Kidney (tissue), 14 donors: ENCODE data around the gene CPLX1. TPM values are rescaled to one million over a fixed set of nuclear protein-coding genes. Genes with fewer than 3 reads are reported as not detected.
"Not testable (repeated sequence)": the region's sequence is repeated elsewhere in the genome, so short reads cannot be mapped to it uniquely, and the experiment has no call there.

Experiments
- DNase-seq, 5 donors: peaks; one replicate each; pipeline ENCODE4 v3.0.0-alpha.2; 2013 to 2020
- FAIRE-seq: peaks from 2 replicates; lab custom pipeline; 2012; peaks lifted over from hg19 to GRCh38; lab: Jason Lieb, UNC
- H3K27ac ChIP-seq, 2 donors: one replicate each; pipeline ENCODE4 v1.7.0; 2013; ENCODE audit warnings: low read depth in 2 of 2, low read length in 2 of 2, inconsistent platforms in 1 of 2
- H3K27me3 ChIP-seq: one replicate; pipeline ENCODE4 v1.7.1; 2013; ENCODE audit warnings: low read length, inconsistent platforms; ENCODE audit not compliant: control insufficient read depth, insufficient read depth
- H3K36me3 ChIP-seq, 3 donors: one replicate each; pipeline versions ENCODE4 v1.7.0 to v1.7.1; 2013; ENCODE audit warnings: low read length in 3 of 3, control low read depth in 1 of 3, inconsistent platforms in 1 of 3; ENCODE audit not compliant: insufficient read depth in 3 of 3, control insufficient read depth in 2 of 3
- H3K4me1 ChIP-seq, 3 donors: one replicate each; pipeline versions ENCODE4 v1.7.0 to v1.7.1; 2013; ENCODE audit warnings: low read length in 3 of 3, inconsistent platforms in 1 of 3, low read depth in 1 of 3; ENCODE audit not compliant: control insufficient read depth in 2 of 3, insufficient read depth in 2 of 3
- H3K4me3 ChIP-seq, 3 donors: one replicate each; pipeline versions ENCODE4 v1.7.0 to v1.8.1; 2013; ENCODE audit warnings: low read length in 3 of 3, control low read depth in 1 of 3, inconsistent platforms in 1 of 3
- H3K9ac ChIP-seq, 3 donors: one replicate each; pipeline versions ENCODE4 v1.7.0 to v1.7.1; 2013; ENCODE audit warnings: low read length in 3 of 3, control low read depth in 1 of 3, inconsistent platforms in 1 of 3
- H3K9me3 ChIP-seq, 3 donors: one replicate each; pipeline versions ENCODE4 v1.7.0 to v1.7.1; 2013; ENCODE audit warnings: low read length in 3 of 3, control low read depth in 1 of 3, inconsistent platforms in 1 of 3; ENCODE audit not compliant: control insufficient read depth in 2 of 3, insufficient read depth in 1 of 3
- intact Hi-C: fragments of 100-400 bp; cut with DNase I; formaldehyde crosslinking; loops from one replicate; pipeline ENCODE4 v1.11.1; 2022
- polyA plus RNA-seq: library from polyadenylated mRNA; stranded (reverse); fragments of 350-450 nt; fragmentation: Illumina TruSeq; extraction: RNeasy Lipid Tissue Mini Kit (QIAGEN cat#74804); gene quantifications from one replicate; pipeline ENCODE4 v1.2.3, GENCODE V29; 2014; ENCODE audit warnings: low read depth, low replicate concordance; ENCODE audit not compliant: insufficient read depth
- total RNA-seq: library from RNA; stranded (reverse); fragmentation: NEBNext Ultra II Directional; extraction: Animal tissue kit (Norgen Biotek cat#: 25700); gene quantifications from one replicate; pipeline ENCODE4 v1.2.1, GENCODE V29; 2021
- TF ChIP-seq, protein P1 (sequence below): IDR thresholded peaks from 3 replicates; pipeline ENCODE4 v1.5.1; 2012; ENCODE audit warnings: mild to moderate bottlenecking, moderate library complexity, borderline replicate concordance; ENCODE audit not compliant: insufficient read depth; ENCODE audit errors: extremely low read depth
- donor health status: control.
- donor health status: control.
- donor health status: control.
- donor health status: control.
- donor health status: control.
- donor health status: DM: yes; HTN: yes; CAD: no.
- donor health status: Normal renal cell carcinoma (clear cell type).

CPLX1 gene
- total and polyA plus RNA-seq, 2 donors from 2014 or later = 3.9 to 10.2 TPM

DNA sequence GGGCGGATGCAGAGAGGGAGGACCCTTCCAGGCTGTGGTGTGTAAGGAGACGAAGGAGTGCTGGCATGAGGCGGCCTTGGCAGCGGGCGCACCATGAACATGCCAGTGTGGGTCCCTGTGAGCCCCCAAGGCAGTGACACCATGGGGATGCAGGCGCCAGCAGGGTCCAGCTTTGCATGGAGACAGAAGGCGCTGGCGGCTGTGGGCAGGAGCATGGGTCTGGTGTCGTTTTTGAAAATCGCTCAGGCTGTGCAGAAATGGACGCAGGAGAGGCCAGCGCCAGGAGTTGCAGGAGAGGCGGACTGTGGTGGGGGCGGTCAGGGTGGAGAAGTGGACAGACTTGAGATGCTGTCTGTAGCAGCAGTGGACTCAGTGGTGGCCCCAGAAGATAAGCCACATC, 64.2 kb downstream of the CPLX1 start:
- no peak for FAIRE-seq

DNA sequence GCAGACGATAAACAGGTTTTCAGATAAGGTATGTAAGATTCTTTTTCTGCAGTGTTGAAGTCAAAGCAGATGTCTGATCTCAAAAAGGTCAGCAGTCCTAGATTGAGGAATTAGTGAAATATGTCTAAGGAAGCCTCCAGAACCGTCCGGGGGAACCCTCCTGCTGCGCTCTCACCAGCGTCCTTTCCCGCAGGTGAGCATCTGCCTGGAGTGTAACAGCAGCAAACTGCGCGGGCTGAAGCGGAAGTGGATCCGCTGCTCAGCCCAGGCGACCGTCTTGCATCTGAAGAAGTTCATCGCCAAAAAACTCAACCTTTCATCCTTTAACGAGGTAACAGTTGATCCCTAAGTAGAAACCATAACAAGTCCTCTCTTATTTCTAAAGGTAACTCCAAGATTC, 64.8 kb downstream of the CPLX1 start:
- no peaks in the 10 kb centered on the region for H3K27me3 ChIP-seq
- no peaks in the 10 kb centered on the region for H3K9me3 ChIP-seq
- H3K9ac ChIP-seq = no peak overlapping the region
- FAIRE-seq (no peak), DNase-seq (peak in 1 of 5 donors; percentile 54)
- intact Hi-C loops = no loop called here
- TF ChIP-seq, protein P1, sequence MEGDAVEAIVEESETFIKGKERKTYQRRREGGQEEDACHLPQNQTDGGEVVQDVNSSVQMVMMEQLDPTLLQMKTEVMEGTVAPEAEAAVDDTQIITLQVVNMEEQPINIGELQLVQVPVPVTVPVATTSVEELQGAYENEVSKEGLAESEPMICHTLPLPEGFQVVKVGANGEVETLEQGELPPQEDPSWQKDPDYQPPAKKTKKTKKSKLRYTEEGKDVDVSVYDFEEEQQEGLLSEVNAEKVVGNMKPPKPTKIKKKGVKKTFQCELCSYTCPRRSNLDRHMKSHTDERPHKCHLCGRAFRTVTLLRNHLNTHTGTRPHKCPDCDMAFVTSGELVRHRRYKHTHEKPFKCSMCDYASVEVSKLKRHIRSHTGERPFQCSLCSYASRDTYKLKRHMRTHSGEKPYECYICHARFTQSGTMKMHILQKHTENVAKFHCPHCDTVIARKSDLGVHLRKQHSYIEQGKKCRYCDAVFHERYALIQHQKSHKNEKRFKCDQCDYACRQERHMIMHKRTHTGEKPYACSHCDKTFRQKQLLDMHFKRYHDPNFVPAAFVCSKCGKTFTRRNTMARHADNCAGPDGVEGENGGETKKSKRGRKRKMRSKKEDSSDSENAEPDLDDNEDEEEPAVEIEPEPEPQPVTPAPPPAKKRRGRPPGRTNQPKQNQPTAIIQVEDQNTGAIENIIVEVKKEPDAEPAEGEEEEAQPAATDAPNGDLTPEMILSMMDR = no peak
- peaks cover 2 to 16% (median 9%) of the 10 kb centered on the region in 3 donors for H3K36me3 ChIP-seq
- no peak overlapping the region for H3K27ac ChIP-seq
- no peaks in the 10 kb centered on the region for H3K4me1 ChIP-seq
- H3K4me3 ChIP-seq = no peak overlapping the region

More for the DNA sequence above, 64.2 kb downstream of the CPLX1 start:
- peak in 1 of 5 donors; percentile 61 for DNase-seq
- Histone ChIP-seq H3K4me3 (no peak overlapping the region), H3K27ac (no peak overlapping the region), H3K36me3 (peaks cover 2 to 16% (median 9%) of the 10 kb centered on the region in 3 donors), H3K4me1 (no peaks in the 10 kb centered on the region), H3K27me3 (no peaks in the 10 kb centered on the region), H3K9ac (no peak overlapping the region), H3K9me3 (no peaks in the 10 kb centered on the region)
- intact Hi-C loops = no loop called here
- TF ChIP-seq, protein P1 = no peak

DNA sequence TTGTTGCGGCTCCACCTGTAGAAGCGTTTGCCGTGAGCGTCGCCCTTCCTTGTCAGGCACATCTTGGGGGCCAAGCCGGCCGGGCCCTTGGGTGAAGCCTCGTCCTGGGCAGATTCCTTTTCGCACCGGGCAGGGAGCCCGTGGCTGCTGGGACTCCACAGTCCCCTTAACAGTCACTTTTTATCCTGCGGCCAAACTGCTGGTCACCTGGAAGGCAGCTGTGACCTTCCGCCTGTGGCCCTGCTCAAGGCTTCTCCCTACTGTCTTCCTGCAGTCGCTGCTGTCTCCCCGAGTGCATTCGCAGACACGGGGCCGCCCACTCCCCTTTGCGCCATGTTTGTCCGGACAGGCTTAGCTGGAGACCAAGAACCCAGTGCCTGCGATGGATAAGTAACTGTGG, 65.3 kb downstream of the CPLX1 start:
- no peak overlapping the region for H3K9ac ChIP-seq
- no peak for FAIRE-seq
- intact Hi-C loops = no loop called here
- H3K27me3 ChIP-seq = no peaks in the 10 kb centered on the region
- no peak overlapping the region for H3K27ac ChIP-seq
- peaks cover 2 to 16% (median 9%) of the 10 kb centered on the region in 3 donors for H3K36me3 ChIP-seq
- no peaks in the 10 kb centered on the region for H3K9me3 ChIP-seq
- peak in 1 of 5 donors; percentile 58 for DNase-seq
- TF ChIP-seq, protein P1 = no peak
- no peaks in the 10 kb centered on the region for H3K4me1 ChIP-seq
- no peak overlapping the region for H3K4me3 ChIP-seq

DNA sequence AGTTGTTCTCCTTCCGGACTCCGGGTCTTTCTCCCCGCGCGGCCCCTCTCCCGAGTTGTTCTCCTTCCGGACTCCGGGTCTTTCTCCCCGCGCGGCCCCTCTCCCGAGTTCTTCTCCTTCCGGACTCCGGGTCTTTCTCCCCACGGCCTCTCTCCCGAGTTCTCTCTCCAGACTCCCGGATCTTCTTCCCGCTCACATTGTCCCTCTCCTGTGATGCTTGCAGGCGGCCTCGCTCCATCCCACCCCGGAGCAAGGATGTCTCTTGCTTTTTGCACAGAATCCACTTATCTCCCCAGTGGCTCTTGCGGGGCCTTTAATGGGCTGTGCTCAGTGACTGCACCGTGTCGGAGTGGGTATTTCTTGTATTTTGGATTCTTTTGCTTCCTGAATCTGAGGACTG, 66.1 kb downstream of the CPLX1 start:
- FAIRE-seq, intact Hi-C loops: not testable (repeated sequence)
- peak in 1 of 5 donors; percentile 27 for DNase-seq

More for the DNA sequence above, 66.1 kb downstream of the CPLX1 start:
- peaks cover 2 to 16% (median 7%) of the 10 kb centered on the region in 3 donors for H3K36me3 ChIP-seq
- H3K9me3 ChIP-seq, H3K4me3 ChIP-seq, H3K4me1 ChIP-seq, H3K27me3 ChIP-seq, H3K27ac ChIP-seq, H3K9ac ChIP-seq: not testable (repeated sequence)
